ENCODE results near the gene UBE3A.

DNA sequence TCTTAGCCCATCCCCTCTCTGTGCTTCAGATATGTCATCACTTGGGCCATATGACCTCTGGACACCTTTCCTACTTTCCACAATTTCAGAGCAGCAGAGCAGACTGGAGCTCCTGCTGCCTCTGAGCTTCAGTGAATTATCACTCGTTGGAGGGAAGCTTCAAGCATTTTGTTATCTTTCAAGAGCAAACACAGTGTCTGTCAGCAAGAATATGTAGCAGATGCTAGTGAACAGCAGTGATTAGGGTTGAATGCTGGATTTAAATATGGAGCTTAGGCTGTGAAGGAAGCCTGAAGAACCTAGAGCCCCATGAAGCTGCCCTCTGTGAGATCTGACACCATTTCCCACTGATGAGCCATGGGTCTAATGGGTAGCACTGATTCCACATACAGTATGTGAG is 115.4 kb downstream of the UBE3A start:
- TF ChIP-seq, protein P1, sequence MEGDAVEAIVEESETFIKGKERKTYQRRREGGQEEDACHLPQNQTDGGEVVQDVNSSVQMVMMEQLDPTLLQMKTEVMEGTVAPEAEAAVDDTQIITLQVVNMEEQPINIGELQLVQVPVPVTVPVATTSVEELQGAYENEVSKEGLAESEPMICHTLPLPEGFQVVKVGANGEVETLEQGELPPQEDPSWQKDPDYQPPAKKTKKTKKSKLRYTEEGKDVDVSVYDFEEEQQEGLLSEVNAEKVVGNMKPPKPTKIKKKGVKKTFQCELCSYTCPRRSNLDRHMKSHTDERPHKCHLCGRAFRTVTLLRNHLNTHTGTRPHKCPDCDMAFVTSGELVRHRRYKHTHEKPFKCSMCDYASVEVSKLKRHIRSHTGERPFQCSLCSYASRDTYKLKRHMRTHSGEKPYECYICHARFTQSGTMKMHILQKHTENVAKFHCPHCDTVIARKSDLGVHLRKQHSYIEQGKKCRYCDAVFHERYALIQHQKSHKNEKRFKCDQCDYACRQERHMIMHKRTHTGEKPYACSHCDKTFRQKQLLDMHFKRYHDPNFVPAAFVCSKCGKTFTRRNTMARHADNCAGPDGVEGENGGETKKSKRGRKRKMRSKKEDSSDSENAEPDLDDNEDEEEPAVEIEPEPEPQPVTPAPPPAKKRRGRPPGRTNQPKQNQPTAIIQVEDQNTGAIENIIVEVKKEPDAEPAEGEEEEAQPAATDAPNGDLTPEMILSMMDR (IDR thresholded peaks at IDR 0.05) = no peak
- TF ChIP-seq POLR2A (IDR thresholded peaks at IDR 0.05; ENCODE audit: low read depth) (no peak), POLR2AphosphoS5 (IDR thresholded peaks at IDR 0.05) (no peak)

All from esophagus muscularis mucosa (tissue), 3 donors.